NCI-H2107 (cell line): ENCODE data around the gene GHRL.

Experiments used
- DNase-seq: peaks from one replicate; lab custom pipeline; 2025; lab: John Stamatoyannopoulos, UW

The GHRL gene

DNA sequence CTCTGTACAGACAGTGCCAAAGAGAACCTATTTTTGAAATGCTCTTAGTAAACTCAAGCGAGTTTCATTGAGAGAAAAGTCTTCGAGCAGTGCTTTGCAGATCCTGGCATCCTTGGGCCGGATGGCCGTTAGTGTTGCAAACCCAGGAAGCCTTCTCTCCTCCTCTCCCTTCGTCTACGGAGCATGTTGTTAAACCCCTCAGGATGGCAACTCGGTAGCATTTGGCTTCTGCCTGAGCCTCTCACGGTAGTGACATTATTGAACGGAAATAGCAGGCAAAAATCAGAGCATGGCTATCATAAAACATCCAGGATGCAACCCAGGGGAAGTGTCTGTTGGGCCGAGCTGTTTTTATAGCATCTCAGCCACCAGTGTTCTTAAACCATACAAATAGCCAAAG is 34.8 kb upstream of the GHRL start:
- no peak for DNase-seq

DNA sequence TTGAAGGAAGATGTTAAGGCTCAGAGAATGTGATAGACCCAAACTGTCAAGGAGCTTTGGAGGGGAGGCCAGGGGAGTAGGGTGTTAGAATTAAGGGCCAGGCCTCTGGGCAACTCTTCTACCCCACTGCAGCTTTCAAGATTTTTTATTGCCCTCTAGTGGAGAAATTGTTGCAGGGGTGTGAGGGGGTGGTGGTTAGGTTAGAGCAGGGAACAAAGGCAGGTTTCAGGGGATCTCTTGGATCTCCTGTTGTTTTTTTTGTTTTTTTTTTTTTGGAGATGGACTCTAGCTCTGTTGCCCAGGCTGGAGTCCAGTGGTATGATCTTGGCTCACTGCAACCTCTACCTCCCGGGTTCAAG is 29.6 kb upstream of the GHRL start:
- DNase-seq: no peak

DNA sequence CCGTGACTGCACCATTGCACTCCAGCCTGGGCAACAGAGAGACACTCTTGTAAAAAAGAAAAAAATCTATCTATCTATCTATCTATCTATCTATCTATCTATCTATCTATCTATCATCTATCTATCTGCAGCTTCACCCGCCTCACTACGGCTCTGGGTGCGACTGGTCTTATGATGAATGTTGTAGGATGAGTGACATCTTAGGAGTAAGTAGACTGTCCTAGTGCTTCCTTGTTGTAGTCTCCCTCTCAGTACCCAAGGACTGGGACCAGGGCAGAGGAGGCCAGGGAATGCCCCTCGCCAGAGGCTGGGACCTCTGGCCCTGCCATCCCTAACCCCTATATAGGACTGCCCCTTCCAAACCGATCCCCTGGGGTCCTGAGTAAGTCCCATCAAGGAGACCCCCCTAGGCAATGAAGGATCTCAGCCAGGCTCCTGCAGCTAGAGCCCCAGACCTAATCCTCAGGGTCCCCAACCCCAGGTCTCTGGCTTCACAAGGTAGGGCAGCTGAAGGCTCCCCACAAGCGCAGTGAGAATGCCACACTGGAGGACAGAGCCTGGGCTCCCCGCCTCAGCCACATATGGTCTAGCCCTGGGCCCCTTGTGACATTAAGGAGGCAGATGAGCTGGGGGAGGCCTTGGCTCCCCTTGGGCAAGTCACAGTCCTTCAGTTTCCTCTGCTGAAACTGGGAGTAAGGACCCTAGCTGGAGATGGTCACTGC is 29.0 kb upstream of the GHRL start:
- DNase-seq: no peak

DNA sequence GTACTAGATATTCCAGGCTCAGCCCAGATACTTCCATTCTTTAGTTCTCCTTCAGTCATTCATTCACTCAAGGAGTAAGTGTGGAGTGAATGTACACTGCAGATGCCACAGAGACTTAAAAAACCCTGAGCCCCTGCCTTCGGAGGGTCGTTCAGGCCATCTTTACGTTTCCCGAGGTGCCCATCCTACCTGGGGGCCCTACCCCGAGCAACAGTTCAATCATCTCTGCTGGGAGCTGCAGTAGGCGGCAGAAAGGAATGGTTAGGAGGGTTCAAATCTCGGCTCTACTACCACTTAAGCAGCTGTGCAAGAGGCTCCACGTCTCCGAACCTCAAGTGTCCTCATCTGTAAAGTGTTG is 27.6 kb upstream of the GHRL start:
- DNase-seq: no peak

DNA sequence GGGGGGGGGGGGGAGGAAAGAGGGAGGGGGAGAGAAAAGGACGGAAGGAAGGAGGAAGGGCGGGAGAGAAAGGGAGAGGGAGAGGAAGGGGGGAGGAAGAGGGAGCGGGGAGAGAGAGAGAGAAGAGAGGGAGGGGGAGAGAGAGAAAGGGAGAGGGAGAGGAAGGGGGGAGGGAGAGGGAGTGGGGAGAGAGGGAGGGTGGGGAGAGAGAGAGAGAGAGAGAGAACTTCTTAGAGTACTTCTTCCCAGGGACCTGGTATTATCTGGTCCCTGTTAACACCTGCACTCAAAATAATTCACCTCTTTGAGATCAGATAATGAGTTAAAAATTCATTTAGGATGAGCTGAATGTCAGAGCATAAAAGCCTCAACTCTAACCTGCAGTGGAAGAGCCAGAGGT is 27.1 kb upstream of the GHRL start:
- no peak for DNase-seq

DNA sequence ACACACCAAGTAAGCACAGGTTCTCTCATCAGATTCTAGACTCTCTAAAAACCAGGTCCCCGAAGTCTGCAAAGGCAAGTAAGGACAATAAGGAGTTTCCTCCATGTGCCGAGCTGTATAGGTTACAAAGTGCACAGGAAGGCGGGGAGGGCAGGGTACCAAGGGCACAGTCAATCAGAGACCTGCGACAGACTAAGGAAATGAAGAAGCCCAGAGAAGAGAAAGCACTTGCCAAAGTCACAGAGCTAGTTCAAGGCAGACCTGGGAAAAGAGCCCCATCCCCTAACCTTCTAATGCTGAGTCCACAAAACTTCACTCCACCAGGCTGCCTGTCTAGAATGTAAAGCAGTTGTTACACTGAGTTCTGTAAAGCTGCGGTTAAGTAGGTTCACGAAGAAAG is 26.5 kb upstream of the GHRL start:
- no peak for DNase-seq

DNA sequence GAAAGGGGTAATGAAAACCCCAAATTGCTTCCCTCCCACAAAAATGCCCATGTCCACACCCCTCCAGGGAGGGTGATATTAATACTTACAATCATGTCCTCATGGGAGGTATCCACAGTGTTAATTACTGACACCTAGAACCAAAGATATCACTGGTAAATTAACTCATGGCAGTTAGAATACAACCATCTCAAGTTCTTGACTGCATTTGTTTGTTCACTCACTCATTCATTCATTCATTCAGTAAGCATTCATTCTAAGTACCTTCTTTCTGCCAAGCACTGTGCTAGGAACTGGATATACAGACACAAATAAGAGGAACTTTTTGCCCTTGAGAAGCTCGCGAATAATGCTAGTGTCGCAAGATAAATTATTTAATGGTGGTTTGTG is 25.2 kb upstream of the GHRL start:
- DNase-seq: no peak

DNA sequence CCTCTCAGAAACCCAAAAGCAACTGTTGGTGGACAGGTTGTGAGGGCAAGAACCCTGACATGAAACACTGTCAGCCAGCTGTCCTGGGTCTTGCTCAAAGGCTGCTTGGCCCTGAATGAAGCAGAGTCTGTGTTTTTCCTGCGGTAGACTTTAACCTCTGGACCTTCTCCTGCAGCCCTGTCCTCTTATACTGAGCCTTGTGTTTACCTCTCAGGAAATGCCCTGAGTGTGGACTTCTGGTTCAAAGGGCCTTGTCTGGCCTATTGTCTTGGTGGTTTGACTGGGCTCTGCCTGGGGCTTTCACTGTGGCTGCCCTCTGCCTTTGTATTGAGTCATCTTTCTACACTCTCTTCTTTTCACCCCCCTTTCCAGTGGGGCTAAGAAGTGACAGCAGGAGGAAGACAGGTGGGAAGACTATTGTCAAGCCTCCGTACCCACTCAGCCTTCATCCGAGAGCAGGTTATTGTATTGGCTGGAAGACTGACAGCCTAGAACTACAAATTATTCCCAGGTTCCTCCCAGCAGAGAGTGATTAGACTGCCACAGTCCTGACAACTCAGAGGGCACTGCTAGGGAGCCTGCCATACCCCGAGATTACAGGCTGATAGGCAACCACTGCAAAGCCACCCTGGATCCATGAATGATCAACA is 24.7 kb upstream of the GHRL start:
- no peak for DNase-seq

DNA sequence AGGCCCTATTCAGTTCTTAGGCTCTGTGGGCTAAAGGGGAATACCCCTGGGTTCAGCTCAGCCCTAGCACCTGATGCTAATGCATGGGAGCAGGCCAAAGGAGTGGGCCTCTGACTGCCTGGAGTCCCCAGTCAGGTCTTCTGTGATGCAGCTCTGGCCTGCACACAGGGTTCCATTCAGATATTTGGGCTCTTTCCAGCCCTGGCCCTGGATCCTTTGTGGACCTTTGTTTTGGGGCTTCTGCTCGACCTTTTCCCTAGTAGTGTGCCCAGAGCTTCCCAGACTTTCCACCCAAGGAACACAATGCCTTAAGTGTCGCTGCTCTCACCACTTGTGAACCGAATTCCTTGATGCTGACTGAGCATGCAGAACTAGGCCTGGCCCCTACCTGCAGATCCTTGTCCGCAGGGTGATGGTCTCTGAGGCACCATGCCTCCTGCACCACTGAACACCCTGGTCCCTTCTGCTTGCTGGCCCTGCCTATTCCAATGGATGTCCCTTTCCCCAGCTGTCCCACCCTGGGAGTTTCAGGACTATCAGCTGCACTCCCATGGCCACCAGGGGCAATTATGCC is 23.1 kb upstream of the GHRL start:
- DNase-seq: no peak

DNA sequence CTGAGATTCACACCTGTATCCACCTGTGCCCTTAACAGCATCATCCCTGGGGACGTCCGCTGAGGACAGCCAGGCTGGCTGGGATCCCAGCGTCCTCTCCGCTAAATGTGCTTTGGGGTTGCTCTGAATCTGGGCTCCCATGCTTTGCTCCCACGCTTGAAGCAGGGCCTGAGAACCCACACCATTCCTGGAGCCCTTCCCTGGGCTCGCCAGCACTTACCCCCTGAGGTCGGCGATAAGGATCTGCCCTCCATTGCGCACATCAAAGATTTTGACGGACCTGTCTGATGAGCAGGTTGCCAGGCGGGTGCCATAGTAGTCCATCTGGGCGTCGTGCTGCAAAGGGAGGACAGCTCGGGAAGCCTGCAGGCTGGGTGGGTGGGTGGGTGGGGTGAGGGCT is 22.4 kb upstream of the GHRL start:
- no peak for DNase-seq

DNA sequence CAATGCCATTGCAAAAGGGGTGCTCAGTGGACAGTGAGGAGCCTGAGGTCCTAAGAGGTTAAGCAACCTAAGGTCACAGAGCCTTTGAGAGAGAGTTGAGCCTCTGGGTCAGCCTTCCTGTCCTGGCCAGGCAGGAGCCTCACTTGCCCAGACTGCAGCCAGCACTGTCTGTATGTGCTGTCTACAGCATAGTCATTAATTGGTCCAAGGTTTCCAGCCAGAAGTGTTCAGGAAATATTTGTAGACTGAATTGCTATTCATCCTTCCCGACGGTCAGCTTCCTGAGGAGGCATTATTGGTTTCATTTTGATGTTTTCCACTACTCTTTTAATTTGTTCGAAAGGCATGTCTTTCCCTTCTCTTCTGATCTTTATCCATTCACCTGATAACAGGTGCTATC is 20.1 kb upstream of the GHRL start:
- no peak for DNase-seq

DNA sequence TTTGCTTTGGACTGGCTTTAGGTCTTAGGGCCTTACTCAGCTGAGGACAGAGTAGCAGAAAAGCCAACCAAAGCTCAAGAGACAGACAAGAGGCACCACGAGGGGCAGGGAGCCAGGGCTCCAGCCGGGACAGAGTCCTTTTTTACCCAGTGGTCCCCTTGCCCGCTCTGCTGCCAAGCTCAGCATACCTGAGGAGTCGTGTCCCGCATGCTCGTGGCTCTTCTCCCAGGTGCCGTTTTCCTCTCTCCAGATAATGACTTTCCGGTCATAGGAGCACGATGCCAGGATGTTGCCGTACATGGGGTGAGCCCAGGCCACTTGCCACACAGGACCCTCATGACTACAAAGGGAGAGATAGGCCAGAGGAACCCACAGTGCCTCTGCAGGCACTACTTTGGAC is 19.6 kb upstream of the GHRL start:
- no peak for DNase-seq

DNA sequence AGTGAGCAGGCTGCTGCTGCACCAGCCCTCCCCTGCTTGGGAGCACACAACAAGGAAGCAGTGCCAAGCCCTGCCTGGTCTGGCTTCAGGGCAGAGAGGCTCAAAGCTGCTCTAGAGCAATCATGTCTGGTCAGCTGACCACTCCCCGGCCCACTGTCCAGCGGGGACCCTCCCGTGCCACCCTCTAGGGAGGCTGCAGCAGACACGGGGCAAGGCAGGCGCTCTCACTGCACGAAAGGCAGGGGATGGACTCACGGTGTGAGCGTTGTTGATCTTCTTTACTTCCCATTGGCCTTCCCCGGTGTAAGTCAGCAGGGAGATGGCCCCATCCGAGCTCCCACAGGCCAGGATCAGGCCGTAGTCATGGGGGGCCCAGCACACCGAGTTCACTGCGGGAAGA is 19.0 kb upstream of the GHRL start:
- DNase-seq: no peak

DNA sequence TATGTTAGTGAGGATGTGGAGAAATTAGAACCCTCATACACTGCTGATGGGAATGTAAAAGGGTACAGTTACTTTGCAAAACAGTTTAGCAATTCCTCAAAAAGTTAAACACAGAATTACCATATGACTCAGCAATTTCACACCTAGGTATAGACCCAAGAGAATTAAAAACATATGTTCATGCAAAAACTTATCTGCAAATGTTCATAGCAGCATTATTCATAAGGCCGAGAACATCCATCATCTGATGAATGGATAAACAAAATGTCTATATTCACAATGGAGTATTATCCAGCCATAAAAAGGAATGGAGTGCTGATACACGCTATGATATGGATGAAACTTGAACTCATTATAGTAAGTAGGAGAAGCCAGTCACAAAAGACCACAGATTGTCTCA is 17.8 kb upstream of the GHRL start:
- no peak for DNase-seq

DNA sequence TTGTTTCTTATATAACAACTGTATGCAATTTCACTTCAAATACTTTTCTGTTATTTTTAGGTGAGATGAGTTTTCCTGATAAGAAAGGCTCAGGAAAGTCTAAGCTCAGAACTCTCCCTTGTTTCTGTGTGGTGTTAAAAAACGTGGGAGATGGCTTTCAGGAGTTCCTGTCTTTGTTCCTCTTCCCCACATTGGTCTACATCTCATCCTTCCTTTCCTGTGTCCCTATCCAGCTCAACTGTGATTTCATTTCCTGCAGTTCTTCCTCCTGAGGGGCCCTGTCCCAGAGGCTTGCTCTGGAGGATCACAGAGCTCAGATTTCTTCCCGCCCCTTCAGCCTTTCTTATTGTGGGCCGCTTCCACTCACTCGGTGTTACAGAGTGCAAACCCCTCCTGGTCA is 17.0 kb upstream of the GHRL start:
- DNase-seq: no peak

DNA sequence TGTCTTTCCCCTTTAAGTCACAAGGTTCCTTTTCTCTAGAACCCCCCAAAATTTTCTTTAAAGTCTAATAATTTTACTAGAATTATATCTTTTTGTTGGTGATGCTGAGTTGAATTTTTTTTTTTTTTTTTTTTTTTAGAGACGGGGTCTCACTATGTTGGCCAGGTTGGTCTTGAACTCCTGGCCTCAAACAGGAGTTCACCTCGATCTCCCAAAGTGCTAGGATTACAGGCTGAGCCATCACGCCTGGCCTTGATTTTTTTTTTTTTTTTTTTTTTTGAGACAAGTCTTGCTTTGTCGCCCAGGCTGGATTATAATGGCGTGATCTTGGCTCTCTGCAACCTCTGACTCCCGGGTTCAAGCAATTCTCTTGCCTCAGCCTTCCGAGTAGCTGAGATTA is 15.9 kb upstream of the GHRL start:
- no peak for DNase-seq

DNA sequence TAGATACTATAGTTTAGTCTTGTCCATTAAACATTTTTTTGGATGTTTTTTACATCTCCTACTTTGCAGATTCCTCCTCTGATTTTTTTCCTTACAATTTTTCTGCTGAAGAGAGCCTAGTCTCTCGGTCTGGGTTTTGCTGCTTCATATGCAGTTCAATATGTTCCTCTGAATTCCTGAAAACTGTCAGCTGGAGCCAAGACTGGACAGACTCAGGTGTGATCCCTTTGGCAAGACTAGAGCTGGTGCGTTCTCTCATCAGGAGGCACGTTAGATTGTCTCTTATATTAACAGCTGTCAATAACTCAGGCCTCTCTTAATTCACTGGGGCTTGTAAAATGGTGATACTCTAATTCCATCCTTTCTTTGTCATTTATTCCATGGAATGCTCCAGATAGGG is 13.4 kb upstream of the GHRL start:
- no peak for DNase-seq

DNA sequence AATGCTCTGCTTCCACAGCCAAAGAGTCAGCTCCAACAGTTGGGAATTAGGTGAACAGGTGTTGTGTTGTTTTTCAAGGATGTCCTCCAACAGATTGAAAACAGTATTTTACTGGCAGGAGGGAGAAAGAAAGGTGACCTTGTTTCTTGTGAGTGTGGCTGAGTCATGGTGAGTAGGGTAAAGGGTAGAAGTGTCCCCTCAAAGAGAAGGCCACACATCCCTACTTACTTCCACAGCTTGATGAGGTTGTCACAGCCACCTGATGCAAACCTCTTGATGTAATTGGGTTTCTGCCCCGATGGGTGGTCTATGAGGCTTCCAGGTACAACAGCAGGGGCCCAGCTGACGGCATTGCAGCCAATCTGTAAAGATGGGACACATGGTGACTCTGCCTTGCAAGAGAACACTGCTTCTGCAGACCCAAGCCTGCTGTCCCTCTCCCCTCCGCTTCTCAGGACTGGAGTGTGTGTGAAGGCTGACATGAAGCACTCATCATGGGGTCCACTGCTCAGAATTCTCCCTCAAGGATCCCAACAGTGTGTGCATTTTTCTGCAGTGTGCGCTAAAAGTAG is 12.7 kb upstream of the GHRL start:
- DNase-seq: no peak

DNA sequence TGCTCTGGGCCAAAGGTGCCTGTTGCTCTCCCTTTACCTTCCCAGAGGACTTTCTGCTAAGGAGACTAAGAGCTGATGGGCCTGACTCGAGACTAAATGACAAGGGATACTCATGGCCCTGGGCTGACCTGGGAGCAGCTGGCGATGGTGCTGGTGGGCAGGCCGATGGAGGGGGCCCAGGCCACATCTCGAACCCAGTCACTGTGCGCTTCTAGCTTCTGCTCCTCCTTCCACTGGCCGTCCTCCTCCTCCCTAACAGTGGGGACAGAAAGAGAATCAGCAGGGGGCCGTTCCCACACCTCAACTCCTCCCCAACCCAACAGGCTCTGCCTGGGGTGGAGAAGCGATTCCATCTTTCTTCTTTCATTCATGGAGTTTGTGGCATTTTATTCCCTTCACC is 12.2 kb upstream of the GHRL start:
- no peak for DNase-seq

DNA sequence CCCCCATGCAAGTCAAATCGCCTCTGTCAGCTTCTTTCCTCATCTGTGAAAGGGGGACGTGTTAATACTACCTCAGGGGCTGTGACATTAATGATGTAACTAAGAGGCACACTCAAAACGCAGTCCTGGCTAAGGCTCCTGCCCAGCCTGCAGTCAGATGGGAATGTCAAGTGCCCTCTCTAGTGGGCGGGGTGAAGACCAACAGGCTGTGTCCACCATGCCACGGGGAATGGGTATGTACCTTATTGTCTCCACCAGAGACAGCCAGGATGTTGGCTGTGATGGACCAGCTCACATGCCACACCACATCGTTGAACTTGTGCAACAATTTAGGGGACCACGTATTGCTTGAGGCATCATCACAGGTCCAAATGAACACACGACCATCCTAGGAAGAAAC is 11.0 kb upstream of the GHRL start:
- no peak for DNase-seq

DNA sequence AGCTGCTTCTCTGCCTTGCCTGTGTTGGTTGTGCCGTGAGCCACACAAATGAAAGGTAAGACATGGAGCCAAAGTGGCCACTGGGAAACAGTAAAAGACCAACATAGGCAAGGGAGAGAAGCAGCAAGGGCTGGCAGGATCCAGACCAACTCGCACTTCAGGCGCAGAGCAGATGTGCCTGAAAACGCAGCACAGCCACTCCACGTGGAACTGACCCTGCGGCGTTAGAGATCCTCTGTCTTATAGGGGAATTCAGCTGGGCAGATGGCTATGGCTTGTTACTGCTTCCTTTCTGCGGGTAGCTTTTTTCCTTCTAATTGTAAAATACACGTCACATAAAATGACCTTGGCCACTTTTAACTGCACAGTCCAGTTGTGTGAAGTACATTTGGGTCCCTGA is 10.4 kb upstream of the GHRL start:
- no peak for DNase-seq

DNA sequence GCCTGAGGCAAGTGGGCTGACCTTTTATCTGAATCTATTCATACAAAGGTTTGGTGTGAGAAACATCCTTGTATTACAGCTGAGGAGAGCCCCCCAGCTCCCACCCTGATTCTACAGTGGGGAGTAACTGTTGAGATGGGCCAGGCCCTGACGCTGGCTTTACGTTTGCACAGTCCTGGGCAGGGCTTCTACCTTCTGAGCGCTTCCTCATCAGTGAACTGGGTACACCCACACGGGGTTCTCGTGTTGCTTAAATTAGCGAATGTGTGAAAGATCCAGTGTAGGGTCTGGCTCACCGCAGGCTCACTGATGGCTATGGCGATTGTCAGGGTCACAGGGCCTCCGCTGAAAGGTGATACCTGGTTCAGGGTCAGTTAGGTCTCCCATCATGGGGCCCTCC is 7.3 kb upstream of the GHRL start:
- no peak for DNase-seq

DNA sequence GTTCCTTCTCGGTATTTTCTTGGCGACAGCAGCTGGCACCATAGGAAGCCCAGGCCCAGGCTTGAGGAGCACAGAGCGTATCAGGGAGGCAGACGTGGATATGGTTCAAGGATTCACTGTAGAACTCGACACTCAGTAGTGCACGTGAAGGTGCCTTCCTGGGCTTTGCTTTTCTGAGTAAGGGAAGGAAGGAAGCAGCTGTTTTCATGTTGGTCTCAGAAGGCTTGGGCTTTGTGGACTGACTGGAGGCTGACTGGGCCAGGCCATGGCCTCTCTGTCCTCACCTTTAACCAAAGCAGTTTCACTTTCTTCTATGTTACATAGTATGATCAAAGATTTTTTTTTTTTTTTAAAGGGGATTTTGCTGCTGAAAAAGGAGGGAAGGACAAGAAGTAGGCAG is 6.9 kb upstream of the GHRL start:
- no peak for DNase-seq

DNA sequence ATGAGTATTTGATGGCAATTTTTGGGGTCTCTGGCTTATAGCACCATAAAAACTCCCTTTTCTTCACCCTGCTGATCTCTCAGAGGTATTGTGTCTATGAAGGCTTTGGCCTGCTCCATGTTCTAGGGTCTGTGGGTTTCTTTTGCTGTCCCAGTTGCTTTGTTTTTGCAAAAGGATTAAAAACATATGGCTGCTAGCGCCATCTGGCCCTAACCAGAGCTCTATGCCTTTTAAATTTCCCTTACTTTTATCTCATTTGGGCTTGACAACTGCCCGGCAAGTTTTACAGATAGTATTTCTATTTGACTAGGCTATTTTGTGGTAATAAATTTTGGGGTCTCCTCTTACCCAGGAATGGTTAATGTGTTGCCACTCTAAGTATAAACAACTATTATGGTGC is 6.4 kb upstream of the GHRL start:
- DNase-seq: no peak
